ENCODE results near the gene KIAA1958. TPM values are rescaled to one million over a fixed set of nuclear protein-coding genes. Genes with fewer than 3 reads are reported as not detected.

KIAA1958 gene
- total RNA-seq, 1 experiment from 2014 or later: 17.6 TPM

DNA sequence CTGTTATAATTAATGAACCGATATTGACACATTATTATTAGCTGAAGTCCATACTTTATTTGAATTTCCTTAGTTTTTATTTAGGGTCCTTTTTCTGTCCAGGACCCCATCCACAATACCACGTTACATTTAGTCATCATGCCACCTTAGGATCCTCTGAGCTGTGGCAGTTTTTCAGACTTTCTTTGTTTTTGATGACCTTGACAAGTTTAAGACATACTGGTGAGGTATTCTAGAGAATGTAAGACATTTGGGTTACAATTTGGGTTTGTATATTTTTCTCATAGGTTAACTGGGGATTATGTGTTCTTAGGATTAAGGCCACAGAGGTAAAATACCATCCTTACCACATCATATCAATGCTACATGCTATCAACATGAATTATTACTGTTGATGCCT lies 42.7 kb downstream of the KIAA1958 start:
- DNase-seq: no peak
- H3K4me1 ChIP-seq: no peaks in the 10 kb centered on the region
- H3K36me3 ChIP-seq: peaks cover 2% of the 10 kb centered on the region; the same call in 1 of the 2 replicates
- H3K27me3 ChIP-seq: no peaks in the 10 kb centered on the region
- no peak overlapping the region for H3K27ac ChIP-seq
- no peak overlapping the region for H3K4me3 ChIP-seq
- H3K9me3 ChIP-seq (replicated peaks): no peaks in the 10 kb centered on the region

- no peak overlapping the region for H3K27ac ChIP-seq
- H3K36me3 ChIP-seq: peaks cover 2% of the 10 kb centered on the region; the same call in 1 of the 2 replicates
- no peaks in the 10 kb centered on the region for H3K27me3 ChIP-seq
- H3K9me3 ChIP-seq (replicated peaks): no peaks in the 10 kb centered on the region
- no peak overlapping the region for H3K4me3 ChIP-seq
- no peak for DNase-seq
- no peaks in the 10 kb centered on the region for H3K4me1 ChIP-seq
These were observed 44.2 kb downstream of the KIAA1958 start for GRCh38 chr9:112530751-112531205.

DNA sequence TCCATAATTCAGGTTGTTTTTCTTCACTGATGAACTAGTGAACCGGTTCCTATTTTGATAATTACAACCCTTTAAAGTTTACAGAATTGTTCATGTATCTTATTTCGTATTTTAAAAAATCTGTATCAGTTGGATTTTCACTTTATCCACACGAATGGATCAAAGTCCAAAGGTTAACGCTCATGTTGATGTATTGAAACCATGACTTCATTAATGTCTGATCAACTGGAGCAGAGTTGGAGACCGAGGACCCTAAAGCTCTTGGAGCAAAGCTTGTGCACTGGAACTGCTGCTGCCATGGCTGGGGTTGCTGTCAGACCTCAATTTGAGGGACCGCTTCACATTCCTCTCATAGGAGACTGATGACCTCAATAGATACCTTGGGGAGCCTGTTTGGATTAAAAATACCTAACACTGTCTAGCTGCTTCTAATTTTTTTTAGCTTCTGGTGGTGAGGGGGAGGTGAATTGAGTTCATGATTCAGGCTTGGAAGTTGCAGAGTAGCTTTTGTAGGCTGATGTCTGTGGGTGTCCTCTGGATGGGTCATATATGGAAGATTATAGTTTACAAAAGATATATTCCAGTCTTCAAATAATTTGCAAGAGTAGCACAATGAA lies 45.1 kb downstream of the KIAA1958 start:
- no peak overlapping the region for H3K4me3 ChIP-seq
- H3K9me3 ChIP-seq (replicated peaks): no peaks in the 10 kb centered on the region
- H3K36me3 ChIP-seq: peaks cover 2% of the 10 kb centered on the region; the same call in 1 of the 2 replicates
- H3K27ac ChIP-seq: no peak overlapping the region
- H3K27me3 ChIP-seq: no peaks in the 10 kb centered on the region
- H3K4me1 ChIP-seq: no peaks in the 10 kb centered on the region
- DNase-seq: no peak

GRCh38 chr9:112532427-112532826 lies 45.8 kb downstream of the KIAA1958 start:
- 0 out of 2 replicates have a peak, but pooled peaks cover 2% of the 10 kb centered on the region for H3K36me3 ChIP-seq
- H3K27me3 ChIP-seq: no peaks in the 10 kb centered on the region
- no peaks in the 10 kb centered on the region for H3K4me1 ChIP-seq
- no peaks in the 10 kb centered on the region; the same call in 1 of the 2 replicates for H3K9me3 ChIP-seq (replicated peaks)
- no peak overlapping the region for H3K27ac ChIP-seq
- DNase-seq: no peak
- no peak overlapping the region for H3K4me3 ChIP-seq

GRCh38 chr9:112533660-112534059 lies 47.0 kb downstream of the KIAA1958 start:
- DNase-seq: no peak
- H3K27ac ChIP-seq: no peak overlapping the region
- no peak overlapping the region for H3K4me3 ChIP-seq
- 0 out of 2 replicates have a peak, but pooled peaks cover 2% of the 10 kb centered on the region for H3K36me3 ChIP-seq
- H3K9me3 ChIP-seq (replicated peaks): no peaks in the 10 kb centered on the region; the same call in 1 of the 2 replicates
- H3K27me3 ChIP-seq: no peaks in the 10 kb centered on the region
- no peaks in the 10 kb centered on the region for H3K4me1 ChIP-seq

DNA sequence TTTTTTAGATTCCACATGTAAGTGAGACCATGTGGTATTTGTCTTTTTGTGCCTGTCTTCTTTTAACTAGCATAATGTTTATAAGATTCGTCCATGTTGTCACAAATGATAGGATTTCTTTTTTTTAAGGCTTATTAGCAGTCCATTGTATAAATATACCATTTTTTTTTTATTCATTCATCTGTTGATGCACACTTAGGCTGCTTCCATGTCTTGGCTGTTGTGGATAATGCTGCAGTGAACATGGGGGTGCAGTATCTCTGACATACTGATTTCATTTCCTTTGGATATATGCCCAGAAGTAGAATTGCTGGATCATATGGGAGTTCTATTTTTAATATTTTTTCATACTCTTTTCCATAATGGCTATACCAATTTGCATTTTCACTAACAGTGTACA lies 48.7 kb downstream of the KIAA1958 start:
- Histone ChIP-seq H3K36me3 (0 out of 2 replicates have a peak, but pooled peaks cover under 1% of the 10 kb centered on the region), H3K27ac (no peak overlapping the region), H3K4me1 (no peaks in the 10 kb centered on the region), H3K9me3 (replicated peaks) (peaks cover 4% of the 10 kb centered on the region; the same call in 1 of the 2 replicates), H3K4me3 (no peak overlapping the region), H3K27me3 (no peaks in the 10 kb centered on the region)
- no peak for DNase-seq

GRCh38 chr9:112535811-112536210 lies 49.2 kb downstream of the KIAA1958 start:
- H3K9me3 ChIP-seq (replicated peaks): peaks cover 4% of the 10 kb centered on the region; the same call in 1 of the 2 replicates
- no peaks in the 10 kb centered on the region for H3K4me1 ChIP-seq
- no peaks in the 10 kb centered on the region for H3K27me3 ChIP-seq
- DNase-seq: no peak
- no peak overlapping the region for H3K4me3 ChIP-seq
- no peak overlapping the region for H3K27ac ChIP-seq
- no peaks in the 10 kb centered on the region for H3K36me3 ChIP-seq

- no peaks in the 10 kb centered on the region for H3K4me1 ChIP-seq
- no peak overlapping the region for H3K4me3 ChIP-seq
- no peak for DNase-seq
- peaks cover 4% of the 10 kb centered on the region; the same call in 1 of the 2 replicates for H3K9me3 ChIP-seq (replicated peaks)
- no peaks in the 10 kb centered on the region for H3K27me3 ChIP-seq
- no peak overlapping the region for H3K27ac ChIP-seq
- no peaks in the 10 kb centered on the region for H3K36me3 ChIP-seq
These were observed 50.9 kb downstream of the KIAA1958 start for GRCh38 chr9:112537561-112537960.

- Histone ChIP-seq H3K36me3 (no peaks in the 10 kb centered on the region), H3K4me3 (no peak overlapping the region), H3K4me1 (no peaks in the 10 kb centered on the region), H3K9me3 (replicated peaks) (peaks cover 4% of the 10 kb centered on the region; the same call in 1 of the 2 replicates), H3K27ac (no peak overlapping the region), H3K27me3 (no peaks in the 10 kb centered on the region)
- no peak for DNase-seq
These were observed 54.2 kb downstream of the KIAA1958 start for GRCh38 chr9:112540800-112541199.

GRCh38 chr9:112541685-112542084 lies 55.1 kb downstream of the KIAA1958 start:
- Histone ChIP-seq H3K27ac (no peak overlapping the region), H3K27me3 (no peaks in the 10 kb centered on the region), H3K4me3 (no peak overlapping the region), H3K36me3 (no peaks in the 10 kb centered on the region), H3K4me1 (no peaks in the 10 kb centered on the region), H3K9me3 (replicated peaks) (peaks cover 4% of the 10 kb centered on the region; the same call in 1 of the 2 replicates)
- DNase-seq: no peak

DNA sequence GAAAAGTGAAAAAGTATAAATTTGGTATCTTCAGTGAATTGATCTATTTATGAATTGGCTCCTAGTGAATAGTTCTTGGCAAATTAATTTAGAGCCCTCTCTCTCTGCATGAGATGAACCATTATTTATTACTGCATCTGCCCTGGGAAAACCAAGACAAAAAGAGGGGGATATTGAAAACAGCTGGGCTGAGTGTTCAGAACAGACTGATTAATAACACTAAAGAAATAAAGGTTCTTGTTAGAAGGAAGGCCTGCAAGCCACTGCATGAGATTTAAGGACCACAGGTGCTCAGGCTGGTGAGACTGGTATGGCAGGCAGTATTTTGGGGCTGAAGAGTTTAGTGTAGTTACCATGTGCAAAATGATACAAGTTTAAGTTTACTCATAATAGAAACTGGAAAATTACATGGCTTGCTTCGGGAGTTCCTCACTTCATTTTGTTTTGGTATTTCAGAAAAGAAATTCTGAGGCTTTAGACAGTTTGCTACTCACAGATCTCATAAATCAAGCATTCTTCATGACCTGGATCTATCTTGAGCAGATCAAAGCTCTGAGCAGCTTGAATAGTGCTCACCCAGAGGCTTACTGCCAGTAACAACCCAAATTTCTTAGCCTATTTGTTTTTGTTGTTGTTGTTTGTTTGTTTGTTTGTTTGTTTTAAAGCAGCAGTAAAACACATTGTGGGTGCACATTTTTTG lies 56.1 kb downstream of the KIAA1958 start:
- Histone ChIP-seq H3K27me3 (no peaks in the 10 kb centered on the region), H3K9me3 (replicated peaks) (0 out of 2 replicates have a peak, but pooled peaks cover 4% of the 10 kb centered on the region), H3K4me3 (no peak overlapping the region), H3K36me3 (no peaks in the 10 kb centered on the region), H3K27ac (no peak overlapping the region), H3K4me1 (no peaks in the 10 kb centered on the region)
- DNase-seq: peak in 1 of 2 experiments; percentile 35

DNA sequence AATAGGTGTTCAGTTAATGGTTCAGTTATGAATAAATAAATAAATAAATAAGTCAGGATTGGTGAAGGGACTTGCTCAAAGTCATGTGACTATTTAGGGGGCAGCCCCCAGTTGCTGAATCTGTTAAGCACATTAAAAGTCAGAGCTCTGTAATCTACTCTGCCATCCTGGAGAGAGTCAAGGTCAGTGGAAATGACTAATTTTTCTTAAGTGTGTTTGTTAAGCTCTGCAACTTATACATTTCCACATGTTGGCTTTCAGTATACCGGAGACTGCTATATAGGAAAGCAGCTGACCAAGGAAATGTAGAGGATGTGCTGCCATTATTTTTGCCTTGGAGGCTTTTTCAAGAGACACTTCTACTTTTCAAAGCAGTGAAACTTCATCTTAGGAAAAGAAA lies 57.9 kb downstream of the KIAA1958 start:
- H3K27ac ChIP-seq: no peak overlapping the region
- H3K4me1 ChIP-seq: no peaks in the 10 kb centered on the region
- no peaks in the 10 kb centered on the region for H3K27me3 ChIP-seq
- no peak for DNase-seq
- H3K4me3 ChIP-seq: no peak overlapping the region
- H3K9me3 ChIP-seq (replicated peaks): no peaks in the 10 kb centered on the region
- H3K36me3 ChIP-seq: no peaks in the 10 kb centered on the region

DNA sequence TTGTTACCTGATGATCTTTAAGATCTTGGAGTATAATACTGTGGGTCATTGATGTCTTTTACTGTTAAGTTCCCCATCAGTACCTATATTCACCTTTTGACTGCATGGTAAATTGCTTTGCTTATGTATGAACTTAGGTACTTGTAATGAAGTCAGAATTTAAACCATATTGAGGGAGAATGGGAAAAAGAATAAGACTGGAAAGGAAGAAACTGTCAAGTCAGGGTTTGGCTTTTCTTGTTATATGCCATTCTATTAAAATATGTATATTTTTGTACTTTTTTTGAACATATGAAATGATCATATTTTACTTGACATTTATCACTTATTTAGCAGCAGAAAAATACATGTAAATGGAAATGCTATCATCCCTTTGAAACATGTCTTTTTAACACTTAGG lies 58.6 kb downstream of the KIAA1958 start:
- H3K4me1 ChIP-seq: no peaks in the 10 kb centered on the region
- no peaks in the 10 kb centered on the region for H3K9me3 ChIP-seq (replicated peaks)
- no peak overlapping the region for H3K4me3 ChIP-seq
- no peak for DNase-seq
- H3K27ac ChIP-seq: no peak overlapping the region
- no peaks in the 10 kb centered on the region for H3K27me3 ChIP-seq
- no peaks in the 10 kb centered on the region for H3K36me3 ChIP-seq

- DNase-seq: peak in 1 of 2 experiments; percentile 20
- H3K4me1 ChIP-seq: no peaks in the 10 kb centered on the region
- no peaks in the 10 kb centered on the region for H3K27me3 ChIP-seq
- no peak overlapping the region for H3K27ac ChIP-seq
- no peak overlapping the region for H3K4me3 ChIP-seq
- H3K36me3 ChIP-seq: no peaks in the 10 kb centered on the region
- H3K9me3 ChIP-seq (replicated peaks): no peaks in the 10 kb centered on the region
These were observed 59.8 kb downstream of the KIAA1958 start for GRCh38 chr9:112546149-112547012.

- Histone ChIP-seq H3K27me3 (no peaks in the 10 kb centered on the region), H3K27ac (no peak overlapping the region), H3K36me3 (no peaks in the 10 kb centered on the region), H3K4me1 (no peaks in the 10 kb centered on the region), H3K4me3 (no peak overlapping the region), H3K9me3 (replicated peaks) (no peaks in the 10 kb centered on the region)
- no peak for DNase-seq
These were observed 61.4 kb downstream of the KIAA1958 start for GRCh38 chr9:112548051-112548440.
